SJSA1 (cell line): ENCODE measurements around the gene TSR3. TPM values are rescaled to one million over a fixed set of nuclear protein-coding genes. Genes with fewer than 3 reads are reported as not detected.

Source experiments
- DNase-seq, 2 experiments: peaks; one replicate each; pipeline ENCODE4 v3.0.0-alpha.2; 2015 to 2020; ENCODE audit warnings: low spot score in 2 of 2, low read depth in 1 of 2
- H3K27ac ChIP-seq: fragments of 250-450 bp; sonication (Bioruptor Pico); 2 replicates; pipeline ENCODE4 v1.5.1; 2020; ENCODE audit warnings: mild to moderate bottlenecking, moderate library complexity
- H3K27me3 ChIP-seq: fragments of 250-450 bp; sonication (Bioruptor Pico); replicated peaks from 2 replicates; pipeline ENCODE4 v1.5.1; 2020; ENCODE audit warnings: mild to moderate bottlenecking, moderate library complexity
- H3K36me3 ChIP-seq: fragments of 250-450 bp; sonication (Bioruptor Pico); 2 replicates; pipeline ENCODE4 v1.5.1; 2020; ENCODE audit warnings: mild to moderate bottlenecking
- H3K4me1 ChIP-seq: fragments of 250-450 bp; sonication (Bioruptor Pico); replicated peaks from 2 replicates; pipeline ENCODE4 v1.6.1; 2021; ENCODE audit warnings: mild to moderate bottlenecking
- H3K4me3 ChIP-seq: fragments of 250-450 bp; sonication (Bioruptor Pico); 2 replicates; pipeline ENCODE4 v1.5.1; 2020; ENCODE audit warnings: mild to moderate bottlenecking
- H3K9me3 ChIP-seq: fragments of 250-450 bp; sonication (Bioruptor Pico); replicated peaks from 2 replicates; pipeline ENCODE4 v1.5.1; 2020; ENCODE audit warnings: mild to moderate bottlenecking
- total RNA-seq: library from RNA; depleted of rRNA; stranded (reverse); fragments of >200 nt; shearing (Covaris generic); gene quantifications from 2 replicates; pipeline ENCODE4 v1.2.3, GENCODE V29; 2014

TSR3 gene
- total RNA-seq, 1 experiment from 2014 or later: 110 TPM

DNA sequence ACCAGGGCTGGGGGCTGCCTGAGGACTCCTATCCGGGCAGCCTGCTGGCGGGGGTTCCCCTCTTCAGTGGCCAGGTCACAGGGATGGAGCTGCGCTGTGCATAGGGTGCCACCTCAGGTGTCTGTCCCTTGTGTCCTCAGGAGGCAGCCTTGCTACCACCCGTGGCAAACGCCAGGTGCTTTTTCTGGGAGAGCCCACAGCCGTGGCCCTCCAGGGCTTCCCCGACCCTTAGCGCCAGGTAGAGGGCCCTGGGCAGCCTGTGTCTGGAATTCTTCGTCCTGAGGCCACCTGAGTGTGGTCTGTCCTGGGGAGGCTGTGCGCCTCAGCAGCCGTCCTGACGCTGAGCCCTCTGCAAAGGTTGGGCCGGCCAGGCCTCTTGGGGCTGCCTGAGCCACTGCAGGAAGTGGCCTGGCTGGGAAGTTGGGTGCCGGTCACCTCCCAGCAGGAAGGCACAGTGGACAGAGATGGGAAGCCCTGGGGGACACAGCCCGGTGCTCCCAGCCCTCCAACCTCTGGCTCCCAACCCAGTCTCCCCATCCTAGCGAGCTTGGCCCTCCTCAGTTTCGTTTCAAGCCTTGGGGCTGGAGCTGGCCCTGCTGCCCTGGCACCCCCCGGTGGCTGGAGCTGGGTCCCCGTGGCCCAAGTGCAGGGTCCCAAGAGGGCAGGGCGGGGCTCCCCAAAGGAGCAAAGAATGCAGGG lies 25.9 kb downstream of the TSR3 start:
- no peak for DNase-seq
- H3K27me3 ChIP-seq: no peaks in the 10 kb centered on the region
- no peak overlapping the region for H3K27ac ChIP-seq
- H3K4me3 ChIP-seq: no peak overlapping the region
- H3K4me1 ChIP-seq: no peaks in the 10 kb centered on the region
- peaks cover 42% of the 10 kb centered on the region for H3K36me3 ChIP-seq
- peaks cover 5% of the 10 kb centered on the region for H3K9me3 ChIP-seq

DNA sequence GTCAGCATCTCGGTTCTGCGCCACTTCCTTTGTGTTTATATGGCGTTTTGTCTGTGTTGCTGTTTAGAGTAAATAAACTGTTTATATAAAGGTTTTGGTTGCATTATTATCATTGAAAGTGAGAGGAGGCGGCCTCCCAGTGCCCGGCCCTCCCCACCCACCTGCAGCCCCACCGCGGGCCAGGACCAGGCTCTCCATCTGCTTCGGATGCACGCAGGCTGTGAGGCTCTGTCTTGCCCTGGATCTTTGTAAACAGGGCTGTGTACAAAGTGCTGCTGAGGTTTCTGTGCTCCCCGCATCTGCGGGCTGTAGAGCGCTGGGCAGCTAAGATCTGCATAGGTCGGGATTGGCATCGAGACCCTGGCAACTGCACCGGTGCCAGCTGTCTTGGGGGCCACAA lies 26.4 kb downstream of the TSR3 start:
- peaks cover 48% of the 10 kb centered on the region for H3K36me3 ChIP-seq
- H3K4me3 ChIP-seq: no peak overlapping the region
- H3K27ac ChIP-seq: no peak overlapping the region
- no peaks in the 10 kb centered on the region for H3K4me1 ChIP-seq
- H3K27me3 ChIP-seq: no peaks in the 10 kb centered on the region
- DNase-seq: no peak
- H3K9me3 ChIP-seq: peaks cover 2% of the 10 kb centered on the region; the same call in 1 of the 2 replicates

DNA sequence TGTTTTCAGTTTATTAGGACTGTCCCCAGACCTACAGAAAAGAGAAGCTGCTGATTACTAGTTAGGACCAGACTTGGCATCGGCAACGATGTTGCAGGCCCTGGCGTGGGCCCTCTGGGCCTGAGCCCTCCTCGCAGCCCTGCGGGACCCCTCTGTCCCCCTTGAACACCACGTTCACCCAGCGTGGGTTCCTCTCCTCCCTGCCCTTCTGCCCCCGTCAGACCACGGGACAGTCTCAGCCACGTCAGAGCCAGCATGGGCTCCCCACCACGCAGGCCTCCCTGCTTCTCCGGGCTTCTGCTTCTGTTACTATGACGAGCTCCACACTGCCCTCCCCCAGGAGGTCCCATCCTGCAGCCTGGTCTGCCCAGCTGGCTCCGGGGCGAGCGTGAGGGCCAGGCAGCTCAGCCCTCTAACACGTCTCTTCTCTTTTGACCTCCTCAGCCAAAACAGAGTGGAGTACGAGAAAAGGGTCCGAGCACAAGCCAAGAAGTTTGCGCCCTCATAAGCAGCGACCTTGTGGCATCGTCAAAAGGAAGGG lies 27.3 kb downstream of the TSR3 start:
- peaks cover 57% of the 10 kb centered on the region for H3K36me3 ChIP-seq
- H3K27me3 ChIP-seq: no peaks in the 10 kb centered on the region
- H3K27ac ChIP-seq: no peak overlapping the region
- H3K4me3 ChIP-seq: no peak overlapping the region
- no peak for DNase-seq
- no peaks in the 10 kb centered on the region for H3K4me1 ChIP-seq
- H3K9me3 ChIP-seq: no peaks in the 10 kb centered on the region

DNA sequence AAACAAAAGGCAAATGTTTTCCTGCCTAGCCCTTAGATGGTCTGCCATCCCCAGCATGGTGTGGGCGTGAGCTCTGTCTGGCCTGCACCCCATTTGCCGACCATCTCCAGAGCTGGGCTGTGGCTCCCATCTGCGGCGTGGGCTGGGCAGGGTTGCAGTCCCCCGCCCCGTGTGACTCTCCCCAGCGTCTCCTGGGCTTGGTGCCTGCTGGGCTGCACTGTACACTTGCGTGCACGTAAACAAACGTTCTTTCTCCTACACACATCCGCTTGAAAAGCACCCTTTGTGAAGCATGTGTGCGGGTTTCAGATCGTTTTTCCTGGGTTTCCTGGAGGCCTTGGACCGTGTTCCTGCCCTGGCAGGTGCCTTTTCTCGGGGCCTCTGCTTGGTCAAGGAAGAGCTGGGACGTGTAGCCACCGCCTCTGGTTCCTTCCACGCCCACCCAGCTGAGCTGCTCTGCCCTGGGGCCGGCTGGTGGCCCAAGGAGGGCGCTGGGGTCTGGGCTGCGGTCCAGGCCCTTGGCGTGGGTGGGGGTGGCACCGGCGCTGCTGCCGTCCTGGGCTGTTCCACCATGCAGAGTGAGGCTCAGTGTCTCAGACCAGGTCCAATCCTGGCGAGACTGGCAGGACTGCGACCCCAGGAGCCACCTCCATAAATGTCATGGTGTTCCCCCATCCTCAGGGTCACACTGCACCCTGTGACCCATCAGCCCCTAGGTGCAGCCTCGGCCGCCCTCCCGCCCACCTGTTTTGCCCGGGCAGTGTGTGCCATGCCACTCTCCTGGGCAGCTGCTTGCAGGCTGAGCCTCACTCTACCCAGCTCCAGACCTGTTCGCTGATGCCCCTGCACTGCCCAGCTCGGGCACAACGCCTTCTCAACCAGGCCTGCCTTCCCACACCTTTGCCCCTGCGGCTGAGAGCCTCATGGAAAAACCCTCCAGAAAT lies 28.1 kb downstream of the TSR3 start:
- H3K36me3 ChIP-seq: peaks cover 65% of the 10 kb centered on the region
- H3K27ac ChIP-seq: no peak overlapping the region
- H3K27me3 ChIP-seq: no peaks in the 10 kb centered on the region

DNA sequence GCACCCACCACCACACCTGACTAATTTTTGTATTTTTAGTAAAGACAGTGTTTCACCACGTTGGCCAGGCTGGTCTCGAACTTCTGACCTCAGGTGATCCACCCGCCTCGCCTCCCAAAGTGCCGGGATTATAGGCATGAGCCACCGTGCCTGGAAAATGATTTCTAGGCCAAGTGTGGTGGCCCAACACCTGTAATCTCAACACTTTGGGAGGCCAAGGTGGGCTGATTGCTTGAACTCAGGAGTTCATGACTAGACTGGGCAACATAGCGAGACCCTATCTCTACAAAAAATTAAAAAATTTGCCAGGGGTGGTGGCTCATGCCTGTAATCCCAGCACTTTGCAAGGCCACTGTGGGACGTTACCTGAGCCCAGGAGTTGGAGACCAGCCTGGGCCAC lies 29.3 kb downstream of the TSR3 start:
- Histone ChIP-seq H3K4me1 (no peaks in the 10 kb centered on the region), H3K9me3 (no peaks in the 10 kb centered on the region), H3K4me3 (no peak overlapping the region), H3K27me3 (no peaks in the 10 kb centered on the region), H3K36me3 (peaks cover 77% of the 10 kb centered on the region), H3K27ac (no peak overlapping the region)
- no peak for DNase-seq

More for the DNA sequence above, 28.1 kb downstream of the TSR3 start:
- Histone ChIP-seq H3K4me3 (no peak overlapping the region), H3K9me3 (no peaks in the 10 kb centered on the region), H3K4me1 (no peaks in the 10 kb centered on the region)
- no peak for DNase-seq

DNA sequence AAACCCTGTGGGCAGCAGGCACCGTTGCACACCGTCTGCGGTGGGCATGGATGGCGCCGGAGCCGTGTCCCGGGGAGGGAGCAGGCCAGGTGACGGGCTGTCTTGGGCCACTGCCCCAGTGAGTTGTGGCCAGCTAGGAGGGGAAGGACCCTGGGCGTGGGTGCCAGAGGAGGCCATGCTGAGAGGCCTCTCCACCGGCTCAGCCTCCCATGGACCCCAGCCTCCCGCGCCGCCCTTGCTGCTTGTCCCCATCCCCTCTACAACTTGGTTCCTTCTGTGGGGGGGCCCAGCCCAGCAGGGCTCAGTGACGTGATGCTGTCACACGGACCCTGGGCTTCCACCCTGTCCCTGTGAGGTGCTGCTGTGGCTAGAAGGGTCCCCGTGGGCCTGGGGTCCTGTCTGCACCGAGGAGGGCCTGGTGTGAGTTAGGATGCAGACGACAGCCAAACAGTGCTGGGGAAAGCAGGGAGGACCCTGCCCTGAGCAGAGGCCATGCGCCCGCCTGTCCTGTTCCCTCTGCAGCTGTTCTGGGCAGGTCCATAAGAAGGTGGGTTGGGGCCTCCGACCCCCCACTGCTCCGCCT lies 30.9 kb downstream of the TSR3 start:
- Histone ChIP-seq H3K27me3 (no peaks in the 10 kb centered on the region), H3K4me1 (no peaks in the 10 kb centered on the region), H3K27ac (no peak overlapping the region), H3K36me3 (peaks cover 89% of the 10 kb centered on the region), H3K9me3 (no peaks in the 10 kb centered on the region), H3K4me3 (no peak overlapping the region)
- DNase-seq: no peak

DNA sequence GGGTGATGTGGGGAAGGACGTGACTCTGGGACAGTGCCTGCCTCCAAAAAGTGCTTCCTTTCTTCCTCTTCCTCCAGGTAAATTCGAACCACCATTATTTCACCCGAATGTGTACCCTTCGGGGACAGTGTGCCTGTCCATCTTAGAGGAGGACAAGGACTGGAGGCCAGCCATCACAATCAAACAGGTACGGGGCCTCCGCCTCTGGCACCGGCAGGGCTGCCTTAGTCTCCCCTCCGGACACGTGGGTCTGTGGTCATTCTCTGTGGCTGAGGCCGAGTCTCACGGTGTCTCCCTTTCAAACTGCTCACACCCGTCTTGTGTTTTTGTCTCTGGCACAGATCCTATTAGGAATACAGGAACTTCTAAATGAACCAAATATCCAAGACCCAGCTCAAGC lies 31.6 kb downstream of the TSR3 start:
- H3K4me1 ChIP-seq: no peaks in the 10 kb centered on the region
- no peak overlapping the region for H3K4me3 ChIP-seq
- DNase-seq: no peak
- H3K36me3 ChIP-seq: peaks cover 89% of the 10 kb centered on the region
- H3K27ac ChIP-seq: no peak overlapping the region
- H3K27me3 ChIP-seq: no peaks in the 10 kb centered on the region
- no peaks in the 10 kb centered on the region for H3K9me3 ChIP-seq

DNA sequence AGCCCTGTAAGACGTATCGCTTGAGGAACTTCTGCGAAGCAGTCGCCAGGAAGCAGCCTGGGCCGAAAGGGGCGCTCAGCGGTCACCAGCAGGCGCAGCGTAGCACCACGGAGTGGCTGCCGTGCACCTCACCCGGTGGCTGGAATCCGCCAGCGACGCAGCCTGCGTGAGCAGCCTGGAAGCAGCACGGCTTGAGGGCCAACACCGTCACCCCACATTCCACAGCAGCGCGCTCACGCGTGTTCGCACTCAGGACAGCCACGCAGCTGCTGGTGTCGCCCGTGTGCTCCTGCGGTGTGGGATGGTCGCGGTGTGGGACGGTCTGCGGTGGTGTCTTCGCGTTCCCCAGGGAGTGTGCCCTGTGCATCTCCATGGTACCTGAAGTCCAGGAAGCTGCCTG lies 32.6 kb downstream of the TSR3 start:
- no peak for DNase-seq
- H3K27ac ChIP-seq: no peak overlapping the region
- no peaks in the 10 kb centered on the region for H3K4me1 ChIP-seq
- H3K9me3 ChIP-seq: no peaks in the 10 kb centered on the region
- peaks cover 89% of the 10 kb centered on the region for H3K36me3 ChIP-seq
- no peak overlapping the region for H3K4me3 ChIP-seq
- no peaks in the 10 kb centered on the region for H3K27me3 ChIP-seq

DNA sequence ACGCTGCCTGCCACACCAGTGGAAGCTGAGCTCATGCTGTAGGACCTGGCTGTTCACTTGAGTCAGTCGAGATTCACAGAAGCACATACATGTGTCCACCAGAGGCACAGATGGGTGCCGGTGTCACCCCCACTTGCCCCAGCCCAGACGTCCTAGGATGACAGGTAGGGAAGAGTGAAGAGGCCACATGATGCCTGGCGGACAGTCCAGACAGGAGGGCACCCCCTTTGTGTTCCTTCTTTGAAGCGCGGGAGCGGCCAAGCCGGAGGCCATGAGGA lies 33.5 kb downstream of the TSR3 start:
- H3K36me3 ChIP-seq: peaks cover 87% of the 10 kb centered on the region
- no peaks in the 10 kb centered on the region for H3K9me3 ChIP-seq
- no peak for DNase-seq
- no peak overlapping the region for H3K4me3 ChIP-seq
- no peaks in the 10 kb centered on the region for H3K4me1 ChIP-seq
- no peaks in the 10 kb centered on the region for H3K27me3 ChIP-seq
- H3K27ac ChIP-seq: no peak overlapping the region

DNA sequence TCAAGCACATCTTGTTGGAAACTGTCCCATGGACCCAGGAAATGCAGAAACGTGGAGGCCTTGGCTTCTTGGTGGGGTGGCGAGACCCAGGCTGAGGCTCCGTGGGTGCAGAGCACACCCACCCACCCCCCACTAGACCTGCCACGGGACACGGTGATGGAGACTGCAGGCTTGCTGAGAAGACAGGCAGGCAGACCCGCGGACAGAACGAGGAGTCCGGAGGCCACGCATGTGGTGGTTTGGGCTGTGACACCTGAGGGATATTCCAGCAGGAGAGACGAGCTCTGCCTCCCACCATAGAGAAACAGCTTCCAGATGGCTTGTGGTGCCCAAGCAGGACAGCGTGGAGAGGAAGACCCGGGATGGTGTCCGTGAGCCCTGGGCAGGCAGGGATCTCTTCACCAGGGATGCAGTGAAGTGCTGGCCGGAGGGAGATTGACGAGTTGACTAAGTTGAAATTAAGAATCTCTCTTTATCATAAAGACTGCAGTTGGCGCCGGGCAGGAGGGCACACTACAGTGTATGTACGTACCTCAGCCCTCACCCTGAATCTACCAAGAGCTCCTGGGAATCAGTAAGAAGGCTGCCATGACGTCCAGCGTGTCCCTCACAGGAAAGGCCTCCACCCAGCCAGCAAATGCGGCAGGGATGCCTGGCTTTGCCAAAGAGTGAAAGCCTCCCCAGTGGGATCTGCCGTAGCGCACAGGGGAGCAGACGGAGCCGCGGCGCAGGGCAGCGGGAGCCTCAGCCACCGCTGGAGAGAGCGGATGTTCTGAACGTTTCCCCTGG lies 34.0 kb downstream of the TSR3 start:
- Histone ChIP-seq H3K4me3 (no peak overlapping the region), H3K9me3 (no peaks in the 10 kb centered on the region), H3K4me1 (no peaks in the 10 kb centered on the region), H3K27ac (no peak overlapping the region), H3K36me3 (peaks cover 90% of the 10 kb centered on the region), H3K27me3 (no peaks in the 10 kb centered on the region)
- no peak for DNase-seq

DNA sequence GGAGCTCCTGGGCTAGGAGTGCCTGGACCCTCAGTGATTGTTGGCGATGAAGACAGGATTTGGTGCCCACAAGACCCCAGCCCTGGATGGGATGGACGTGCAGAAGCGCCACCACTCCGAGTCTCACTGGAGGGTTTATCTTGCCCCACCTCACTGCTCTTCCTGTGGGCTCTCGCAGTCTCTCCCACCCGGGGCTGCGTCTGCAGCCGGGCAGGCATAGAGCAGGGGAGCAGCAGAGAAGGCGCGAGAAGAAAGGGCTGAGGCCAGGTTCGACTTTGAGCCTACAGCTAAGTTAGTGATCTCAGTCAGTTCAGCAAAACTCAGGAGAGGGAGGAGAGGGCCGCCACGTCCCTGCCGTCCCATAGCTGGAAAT lies 35.7 kb downstream of the TSR3 start:
- peaks cover 98% of the 10 kb centered on the region for H3K36me3 ChIP-seq
- no peak overlapping the region for H3K27ac ChIP-seq
- no peak for DNase-seq
- peaks cover 10% of the 10 kb centered on the region for H3K4me1 ChIP-seq
- no peak overlapping the region for H3K4me3 ChIP-seq
- H3K27me3 ChIP-seq: no peaks in the 10 kb centered on the region
- H3K9me3 ChIP-seq: no peaks in the 10 kb centered on the region

DNA sequence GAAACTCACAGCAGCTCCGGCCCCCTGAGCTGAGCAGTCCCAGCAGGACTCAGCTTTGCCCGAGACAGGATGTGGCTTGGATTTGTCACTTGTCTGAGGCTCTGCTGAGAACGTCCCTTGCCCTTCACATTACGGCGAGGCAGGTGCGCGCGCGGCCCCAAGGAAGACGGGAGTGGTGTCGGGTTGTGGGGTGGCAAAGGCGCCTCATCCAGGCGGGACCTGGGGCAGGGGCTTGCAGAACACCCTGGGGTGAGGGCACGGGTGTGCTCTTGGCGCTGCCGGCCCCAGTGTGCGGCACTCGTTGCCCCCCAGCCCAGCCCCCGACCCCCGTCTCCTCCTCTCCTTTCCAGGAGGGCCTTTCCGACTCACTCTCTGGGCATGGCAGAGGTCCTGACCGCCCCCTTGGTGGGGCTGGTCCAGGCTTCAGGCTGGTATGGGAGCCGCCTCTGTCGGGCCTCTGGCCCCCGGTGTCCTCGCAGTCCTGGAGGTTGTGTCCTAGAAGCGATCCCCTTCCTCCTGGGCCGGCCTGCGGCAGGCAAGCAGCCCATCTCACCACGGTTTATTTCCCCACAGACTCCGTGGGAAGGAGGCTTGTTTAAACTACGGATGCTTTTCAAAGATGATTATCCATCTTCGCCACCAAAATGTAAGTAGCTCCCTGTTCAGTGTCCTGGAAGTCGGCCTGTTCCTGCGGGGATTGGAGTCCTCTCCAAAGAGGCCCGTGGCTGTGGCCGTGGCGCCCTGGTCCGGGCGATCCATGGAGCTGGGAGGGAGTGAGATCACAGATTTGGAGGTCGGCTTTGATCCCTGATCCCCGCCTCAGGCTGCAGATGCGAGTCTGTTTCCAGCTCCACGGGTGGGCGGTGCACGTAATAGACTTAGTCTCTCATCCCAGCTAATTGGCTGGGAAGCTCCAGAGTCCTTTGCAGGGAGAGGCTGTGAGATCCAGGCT lies 36.3 kb downstream of the TSR3 start:
- Histone ChIP-seq H3K9me3 (no peaks in the 10 kb centered on the region), H3K4me3 (no peak overlapping the region), H3K27me3 (no peaks in the 10 kb centered on the region), H3K4me1 (peaks cover 16% of the 10 kb centered on the region), H3K27ac (no peak overlapping the region), H3K36me3 (peaks cover 98% of the 10 kb centered on the region)
- no peak for DNase-seq
